HG03060 (cell line): ENCODE measurements around the gene BCKDK.
"Not testable (repeated sequence)": the region's sequence is repeated elsewhere in the genome, so short reads cannot be mapped to it uniquely, and the experiment has no call there.

Source experiments
- ATAC-seq: cut with Tn5 transposase; IDR thresholded peaks from one replicate; pipeline ENCODE4 v1.9.1; 2021; ENCODE audit warnings: low read depth, moderate number of reproducible peaks; ENCODE audit not compliant: unreplicated experiment

Gene BCKDK

DNA sequence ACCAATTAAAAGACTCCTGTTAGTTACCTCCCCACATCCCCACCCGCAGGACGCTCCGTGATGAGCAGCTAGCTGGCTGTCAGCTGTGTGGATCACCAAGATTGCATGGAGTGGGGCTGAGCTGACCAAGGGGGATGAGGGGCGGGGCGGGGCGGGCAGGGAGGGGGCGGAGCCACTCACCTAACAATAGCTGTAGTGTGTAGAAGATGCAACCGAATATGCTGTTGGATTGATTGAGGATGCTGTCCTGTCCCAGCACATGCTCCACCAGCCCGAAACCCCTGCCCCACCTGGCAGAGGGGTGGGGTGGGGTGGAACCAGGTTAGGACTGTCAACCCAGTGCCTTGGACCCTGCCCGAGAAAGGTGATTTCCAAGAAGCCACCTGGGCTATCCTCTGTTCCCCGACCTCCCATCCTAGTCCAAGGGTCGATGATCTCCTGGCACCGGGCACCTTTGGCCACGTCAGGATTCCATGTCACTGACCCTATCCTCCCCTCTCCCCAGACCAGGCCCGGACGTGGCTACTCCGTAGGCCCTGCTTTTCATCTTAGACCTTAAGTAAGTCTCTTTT is 15.0 kb upstream of the BCKDK start:
- ATAC-seq: no peak

DNA sequence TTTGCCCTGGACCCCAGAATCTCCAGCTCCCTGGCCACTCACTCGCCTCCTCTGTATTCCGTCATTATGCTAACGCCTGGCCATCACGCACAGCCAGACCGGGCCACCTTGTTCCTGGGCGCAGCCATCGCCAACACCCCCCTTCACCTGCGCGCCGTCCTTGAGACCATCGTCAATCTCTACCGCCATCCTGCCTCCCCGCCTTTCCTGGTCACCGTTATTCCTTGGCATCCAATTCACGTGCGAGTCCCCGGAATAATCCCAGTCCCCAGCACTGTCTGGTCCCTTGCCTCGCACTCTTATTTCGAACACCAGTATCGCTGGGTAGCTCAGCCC is 14.1 kb upstream of the BCKDK start:
- no peak for ATAC-seq

DNA sequence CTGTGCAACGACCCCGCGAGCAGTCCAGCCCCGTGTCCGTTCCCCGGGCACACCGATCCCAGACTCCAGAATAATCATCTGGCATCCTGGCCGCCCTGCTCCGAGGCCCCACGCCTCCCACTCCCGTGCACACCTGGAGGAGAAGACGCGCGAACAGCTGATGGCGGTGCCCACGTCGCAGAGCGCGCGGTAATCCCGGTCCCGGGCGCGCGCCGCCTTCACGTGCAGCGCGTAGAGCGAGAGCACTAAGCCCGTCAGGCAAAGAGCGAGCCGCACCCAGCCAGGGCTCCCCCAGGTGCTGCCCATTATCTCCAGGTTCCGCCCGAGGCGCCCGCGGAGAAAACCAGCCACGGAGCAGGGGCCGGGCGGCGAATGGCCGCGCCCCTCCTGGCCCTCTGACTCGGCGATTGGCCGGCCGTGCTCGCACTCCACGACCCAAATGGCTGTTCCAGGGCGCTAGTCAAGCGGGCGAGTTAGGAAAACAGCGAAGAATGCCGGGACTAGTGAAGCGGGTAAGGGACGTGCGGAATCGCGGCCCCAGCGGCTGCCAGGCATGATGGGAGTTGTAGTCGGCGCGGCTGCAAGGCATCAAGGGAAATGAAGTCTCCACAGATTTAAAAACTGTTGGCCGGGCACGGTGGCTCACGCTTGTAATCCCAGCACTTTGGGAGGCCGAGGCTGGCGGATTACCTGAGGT is 13.6 kb upstream of the BCKDK start, which contains the start of gene VKORC1:
VKORC1 (minus strand) TSS at position 374 of the 697 bp plus-strand sequence; CDS start at position 306, 68 bp downstream.
- peak; percentile 54 for ATAC-seq

DNA sequence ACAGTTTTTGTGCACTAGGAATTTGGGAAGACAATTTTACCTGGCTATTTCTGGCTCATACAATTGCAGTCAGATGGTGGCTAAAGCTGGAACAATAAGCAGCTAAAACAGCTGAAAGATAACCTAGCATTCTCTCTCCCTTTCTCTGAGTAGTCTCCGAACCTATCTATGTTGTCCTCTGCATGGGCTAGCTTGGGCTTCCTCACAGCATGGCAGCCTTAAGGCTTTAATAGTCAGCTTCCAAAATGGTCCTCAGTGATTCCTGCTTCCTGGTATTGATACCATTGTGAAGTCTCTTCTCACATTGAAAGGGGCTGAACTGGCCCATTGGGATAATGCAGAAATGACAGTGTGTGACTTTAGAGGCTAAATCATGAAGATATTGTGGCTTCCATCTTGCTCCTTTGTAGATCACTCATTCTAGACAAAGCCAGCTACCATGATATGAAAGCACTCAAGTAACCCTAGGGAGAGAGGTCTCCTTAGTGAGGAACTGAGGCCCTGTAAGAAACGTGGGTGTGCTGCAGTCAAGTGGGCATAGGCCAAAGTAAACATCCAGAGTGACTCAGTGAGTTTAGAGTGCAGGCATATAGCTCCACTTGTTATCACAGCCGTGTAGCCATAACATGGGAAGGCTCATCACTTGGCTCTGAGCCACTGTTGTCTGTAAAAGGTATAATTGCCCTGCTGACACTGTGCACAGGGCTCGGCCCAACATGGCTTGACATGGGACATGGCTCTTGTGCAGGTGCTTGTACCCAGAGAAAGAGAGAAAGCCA is 8.1 kb upstream of the BCKDK start:
- ATAC-seq: no peak

DNA sequence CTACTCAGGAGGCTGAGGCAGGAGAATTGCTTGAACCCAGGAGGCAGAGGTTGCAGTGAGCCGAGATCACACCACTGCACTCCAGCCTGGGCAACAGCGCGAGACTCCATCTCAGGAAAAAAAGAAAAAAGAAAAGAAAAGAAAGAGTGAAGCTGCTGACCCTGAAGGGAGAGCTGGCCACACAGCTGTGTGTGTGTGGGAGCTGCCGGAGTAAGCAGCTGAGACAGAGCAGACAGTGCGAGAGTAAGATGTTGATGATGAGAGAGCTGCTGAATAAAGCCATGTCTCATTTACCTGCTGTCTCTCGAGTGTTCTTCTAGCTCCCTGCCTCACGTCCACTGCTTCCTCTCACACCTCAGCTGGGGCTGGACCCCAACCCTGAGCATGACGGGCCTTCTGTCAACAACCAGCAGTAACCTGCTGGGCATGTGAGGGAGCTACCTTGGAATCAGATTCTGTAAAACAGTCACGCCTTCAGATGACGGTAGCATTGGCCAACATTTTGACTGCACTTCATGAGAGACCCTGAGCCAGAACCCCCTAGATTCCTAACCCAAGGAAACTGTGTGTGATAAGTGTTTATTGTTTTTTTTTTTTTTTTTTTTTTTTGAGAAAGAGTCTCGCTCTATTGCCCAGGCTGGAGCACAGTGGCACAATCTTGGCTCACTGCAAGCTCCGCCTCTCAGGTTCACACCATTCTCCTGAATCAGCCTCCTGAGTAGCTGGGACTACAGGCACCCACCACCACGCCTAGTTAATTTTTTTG is 7.1 kb upstream of the BCKDK start:
- ATAC-seq: not testable (repeated sequence)

DNA sequence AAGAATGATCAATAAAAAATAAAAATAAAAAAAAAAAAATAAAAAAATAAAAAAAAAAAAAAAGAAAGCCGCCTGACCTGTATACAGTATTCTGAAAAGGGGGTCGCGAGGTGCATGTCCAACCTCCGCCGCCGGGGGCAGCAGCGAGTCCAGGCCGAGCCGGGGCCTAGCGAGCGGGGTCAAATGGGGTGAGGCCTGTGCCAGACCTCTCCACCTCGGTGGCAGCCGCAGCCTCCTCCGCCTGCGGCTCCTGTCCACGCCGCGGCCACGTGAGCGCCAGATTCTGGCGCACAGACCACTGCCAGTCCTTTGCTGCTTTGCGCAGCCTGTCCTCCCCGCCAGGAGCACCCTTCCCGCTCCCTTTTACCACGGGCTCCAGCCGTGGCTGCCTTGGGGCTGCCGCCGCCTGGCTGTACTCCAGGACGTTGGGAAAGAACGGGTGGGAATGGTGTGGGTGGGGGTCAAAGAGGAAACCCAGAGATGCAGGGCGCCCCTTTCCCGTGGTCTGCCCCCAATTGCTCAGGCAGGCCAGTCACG is 2.4 kb upstream of the BCKDK start:
- no peak for ATAC-seq

DNA sequence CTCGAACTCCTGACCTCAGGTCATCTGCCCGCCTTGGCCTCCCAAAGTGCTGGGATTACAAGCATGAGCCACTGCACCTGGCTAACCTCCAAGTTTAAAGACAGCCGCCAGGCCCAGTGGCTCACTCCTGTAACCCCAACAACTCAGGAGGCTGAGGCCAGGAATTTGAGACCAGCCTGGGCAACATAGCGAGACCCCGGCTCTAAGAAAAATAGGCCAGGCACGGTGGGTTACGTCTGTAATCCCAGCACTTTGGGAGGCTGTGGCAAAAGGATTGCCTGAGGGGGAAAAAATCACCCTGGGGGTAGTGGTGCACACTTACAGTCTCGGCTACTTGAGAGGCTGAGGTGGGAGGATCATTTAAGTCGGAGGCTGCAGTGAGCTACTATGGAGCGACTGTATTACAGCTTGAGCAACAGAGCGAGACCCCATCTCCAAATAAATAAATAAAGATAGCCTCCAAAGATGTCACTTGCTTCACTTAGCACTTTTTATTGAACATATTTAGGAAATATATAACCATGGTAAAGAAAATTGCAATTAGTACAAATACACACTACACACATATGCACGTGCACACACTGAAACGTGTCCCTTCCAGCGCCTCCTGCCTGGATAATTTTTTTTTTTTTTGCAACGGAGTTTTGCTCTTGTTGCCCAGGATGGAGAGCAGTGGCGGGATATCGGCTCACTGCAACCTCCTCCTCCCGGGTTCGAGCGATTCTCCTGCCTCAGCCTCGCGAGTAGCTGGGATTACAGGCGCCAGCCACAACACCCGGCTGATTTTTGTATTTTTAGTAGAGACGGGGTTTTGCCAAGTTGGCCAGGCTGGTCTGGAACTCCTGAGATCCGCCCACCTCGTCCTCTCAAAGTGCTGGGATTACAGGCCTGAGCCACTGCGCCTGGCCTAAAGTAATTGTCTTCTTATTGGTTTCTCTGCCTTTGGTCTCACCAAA is 1.4 kb upstream of the BCKDK start:
- no peak for ATAC-seq

DNA sequence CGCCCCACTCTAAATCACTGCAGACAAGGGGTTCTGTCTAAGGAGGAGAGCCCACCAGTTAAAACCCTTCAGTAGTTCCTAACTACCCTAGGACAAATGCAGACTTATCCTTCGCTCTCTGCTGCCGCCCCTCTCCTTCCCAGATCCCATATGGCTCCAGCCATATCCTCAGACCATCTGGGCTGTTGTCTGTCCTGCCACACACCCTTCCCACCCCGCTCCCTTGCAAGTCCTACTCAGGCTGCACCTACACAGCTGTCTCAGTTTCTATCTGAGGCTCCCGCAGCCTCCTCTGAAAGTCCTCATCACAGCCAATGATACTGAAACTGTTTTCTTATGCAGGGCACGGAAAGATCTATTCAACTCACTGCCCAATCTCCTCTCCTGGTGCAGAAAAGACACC is 720 bp upstream of the BCKDK start:
- ATAC-seq: peak; percentile 42

DNA sequence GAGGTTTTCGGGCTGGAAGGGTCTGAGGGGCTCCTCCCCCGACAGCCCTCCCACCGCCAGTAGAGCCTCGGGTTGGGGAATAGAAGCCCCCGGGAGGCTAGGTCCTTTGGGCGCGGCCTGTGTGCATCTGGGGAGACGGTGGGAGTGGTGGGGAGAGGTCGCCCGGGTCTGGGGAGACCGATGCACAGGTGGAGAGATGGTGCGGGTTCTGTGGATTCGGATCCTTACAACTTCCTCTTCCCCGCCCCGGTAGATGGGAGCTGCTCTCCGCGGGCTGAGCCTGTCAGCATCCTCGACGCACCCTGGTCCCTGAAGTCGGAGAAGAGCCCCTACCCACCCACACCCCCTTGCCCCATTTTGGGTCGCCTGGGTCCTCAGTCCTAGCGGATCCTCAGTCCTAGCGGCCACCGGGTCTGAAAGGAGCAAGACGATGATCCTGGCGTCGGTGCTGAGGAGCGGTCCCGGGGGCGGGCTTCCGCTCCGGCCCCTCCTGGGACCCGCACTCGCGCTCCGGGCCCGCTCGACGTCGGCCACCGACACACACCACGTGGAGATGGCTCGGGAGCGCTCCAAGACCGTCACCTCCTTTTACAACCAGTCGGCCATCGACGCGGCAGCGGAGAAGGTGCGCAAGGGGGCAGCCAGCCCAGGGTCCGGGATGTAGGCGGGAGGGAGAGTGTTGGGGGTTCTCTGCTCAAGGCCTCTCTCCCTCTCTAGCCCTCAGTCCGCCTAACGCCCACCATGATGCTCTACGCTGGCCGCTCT is 790 bp downstream of the BCKDK start:
- no peak for ATAC-seq

DNA sequence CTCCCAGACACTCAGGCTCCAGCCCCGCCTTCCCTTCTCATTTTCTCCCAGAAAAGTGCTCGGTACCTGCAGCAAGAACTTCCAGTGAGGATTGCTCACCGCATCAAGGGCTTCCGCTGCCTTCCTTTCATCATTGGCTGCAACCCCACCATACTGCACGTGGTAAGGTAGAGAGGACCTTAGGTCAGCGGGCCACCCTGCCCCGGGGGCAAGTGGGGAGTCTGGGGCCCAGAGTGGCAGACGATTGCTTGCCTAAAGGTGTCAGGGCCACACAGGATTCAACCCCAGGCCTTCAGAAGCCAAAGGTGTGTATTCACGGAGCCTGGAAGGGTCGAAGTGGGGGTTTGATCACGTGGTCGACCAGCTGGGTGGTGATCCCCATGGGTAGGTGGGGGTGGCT is 1.4 kb downstream of the BCKDK start:
- ATAC-seq: no peak

DNA sequence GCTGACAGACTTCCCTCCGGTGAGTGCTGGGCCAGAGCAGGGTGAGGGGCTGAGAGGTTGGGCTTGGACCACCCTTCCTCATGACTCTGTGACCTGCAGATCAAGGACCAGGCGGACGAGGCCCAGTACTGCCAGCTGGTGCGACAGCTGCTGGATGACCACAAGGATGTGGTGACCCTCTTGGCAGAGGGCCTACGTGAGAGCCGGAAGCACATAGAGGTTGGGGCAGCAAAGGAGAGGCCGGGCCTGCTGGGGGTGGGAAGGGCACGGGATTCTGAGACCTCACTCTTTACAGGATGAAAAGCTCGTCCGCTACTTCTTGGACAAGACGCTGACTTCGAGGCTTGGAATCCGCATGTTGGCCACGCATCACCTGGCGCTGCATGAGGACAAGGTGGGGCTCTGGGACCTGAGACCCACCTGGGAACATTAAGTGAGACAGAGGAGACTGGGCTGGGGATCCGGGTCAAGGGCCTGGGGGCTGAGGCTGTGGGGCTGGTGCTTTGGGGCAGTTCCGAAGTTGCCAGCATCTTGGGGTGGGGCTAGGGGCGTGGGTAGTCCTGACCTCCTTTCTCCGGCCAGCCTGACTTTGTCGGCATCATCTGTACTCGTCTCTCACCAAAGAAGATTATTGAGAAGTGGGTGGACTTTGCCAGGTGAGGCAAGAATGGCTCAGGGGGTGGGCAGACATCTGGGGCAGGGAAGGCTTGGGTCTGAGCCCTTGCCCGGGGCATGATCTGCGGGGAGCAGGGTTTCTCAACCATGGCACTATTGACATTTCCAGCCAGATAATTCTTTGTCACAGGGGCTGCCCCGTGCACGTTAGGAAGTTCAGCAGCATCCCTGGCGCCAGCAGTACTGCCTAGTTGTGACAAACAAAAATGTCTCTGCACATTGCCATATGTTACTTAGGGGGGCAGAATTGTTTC is 2.2 kb downstream of the BCKDK start:
- ATAC-seq: no peak

DNA sequence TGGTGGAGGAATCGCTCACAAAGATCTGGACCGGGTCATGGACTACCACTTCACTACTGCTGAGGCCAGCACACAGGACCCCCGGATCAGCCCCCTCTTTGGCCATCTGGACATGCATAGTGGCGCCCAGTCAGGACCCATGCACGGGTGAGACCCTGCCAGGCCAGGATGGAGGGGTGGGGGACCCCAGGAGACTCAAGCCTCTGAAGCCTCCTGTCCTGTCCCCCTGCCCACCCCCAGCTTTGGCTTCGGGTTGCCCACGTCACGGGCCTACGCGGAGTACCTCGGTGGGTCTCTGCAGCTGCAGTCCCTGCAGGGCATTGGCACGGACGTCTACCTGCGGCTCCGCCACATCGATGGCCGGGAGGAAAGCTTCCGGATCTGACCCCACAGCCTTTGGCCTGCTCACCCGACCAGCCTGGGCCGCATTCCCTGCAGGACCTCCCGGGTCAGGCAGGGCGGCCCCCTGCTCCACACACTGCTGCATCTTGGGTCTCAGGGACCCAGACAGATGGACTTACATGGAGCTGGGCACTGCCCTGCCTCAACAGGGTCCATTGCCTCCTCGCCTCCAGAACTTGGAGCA is 3.8 kb downstream of the BCKDK start:
- no peak for ATAC-seq

DNA sequence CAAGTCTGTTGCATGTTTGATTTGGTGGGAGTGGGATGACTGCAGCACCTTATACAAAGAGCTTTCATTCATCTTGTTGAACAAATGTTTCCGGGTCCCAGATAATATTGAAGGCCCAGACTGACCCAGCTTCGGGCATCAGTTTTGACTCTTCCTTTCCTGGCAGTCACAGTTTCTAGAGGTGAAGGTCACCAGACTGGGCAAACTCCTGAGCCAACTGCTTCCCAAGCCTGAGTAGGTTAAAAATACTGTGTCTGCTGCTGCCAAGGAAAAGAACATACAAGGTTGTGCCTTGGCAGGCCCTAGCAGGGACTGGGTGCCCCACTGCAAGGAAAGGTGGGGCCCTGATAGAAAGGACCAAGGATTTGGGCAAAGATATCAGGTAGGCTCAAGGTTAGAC is 4.5 kb downstream of the BCKDK start:
- no peak for ATAC-seq

DNA sequence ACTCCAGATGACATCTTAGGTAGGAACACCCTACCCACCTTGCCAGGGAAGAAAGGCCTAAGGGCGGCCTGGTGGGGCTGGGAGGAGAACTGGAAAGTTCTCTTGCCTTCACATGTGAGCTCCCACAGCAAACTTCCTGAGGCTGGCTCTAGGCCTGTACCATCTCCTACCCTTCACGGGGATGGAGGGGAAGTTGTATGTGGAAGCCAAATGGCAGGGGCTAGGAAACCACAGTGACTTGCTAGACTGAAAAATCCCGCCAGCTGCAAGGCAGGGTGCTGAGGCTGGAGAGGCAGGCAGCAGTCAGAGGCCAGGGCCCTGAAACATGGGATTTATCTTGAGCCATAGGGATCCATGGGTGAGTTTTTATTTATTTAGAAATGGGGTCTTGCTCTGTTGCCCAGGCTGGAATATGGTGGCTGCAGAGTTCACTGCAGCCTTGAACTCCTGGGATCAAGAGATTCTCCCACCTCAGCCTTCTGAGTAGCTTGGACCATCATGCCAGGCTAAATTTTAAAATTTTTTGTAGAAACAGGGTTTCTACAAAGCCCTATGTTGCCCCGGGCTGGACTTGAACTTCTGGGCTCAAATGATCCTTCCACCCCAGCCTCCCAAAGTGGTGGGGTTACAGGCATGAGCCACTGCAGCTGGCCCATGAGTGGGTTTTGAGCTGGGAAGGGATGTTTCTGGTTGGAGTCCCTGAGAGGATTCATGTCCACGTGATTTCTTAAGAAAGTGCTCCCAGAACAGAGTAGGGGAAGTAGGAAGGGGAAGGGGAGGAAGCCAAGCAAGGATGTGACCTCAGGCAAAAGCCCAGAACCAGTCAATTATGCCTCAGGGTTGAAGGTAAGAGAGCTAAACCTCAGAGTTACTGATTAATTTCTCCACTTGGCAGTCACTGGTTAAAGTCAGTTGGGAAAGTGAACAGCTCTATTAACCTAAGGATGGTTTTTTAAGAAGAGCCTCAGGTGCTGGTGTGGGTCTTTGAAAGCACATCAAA is 5.2 kb downstream of the BCKDK start:
- no peak for ATAC-seq

DNA sequence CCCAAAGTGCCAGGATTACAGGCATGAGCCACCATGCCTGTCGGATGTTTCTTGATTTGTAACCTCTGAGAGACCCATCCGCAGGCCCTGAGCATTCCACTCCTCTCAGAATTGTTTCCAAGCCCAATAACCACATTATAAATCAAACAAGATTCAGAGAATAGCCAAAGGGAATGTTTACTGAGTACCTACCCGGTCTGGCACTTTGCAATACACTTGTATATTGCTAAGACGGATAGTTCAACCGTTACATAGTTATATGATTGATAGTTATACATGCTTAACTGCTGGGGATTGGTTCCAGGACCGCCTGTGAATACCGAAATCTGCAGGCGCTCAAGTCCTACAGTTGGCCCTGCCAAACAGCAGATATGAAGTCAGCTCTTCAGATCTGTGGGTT is 6.3 kb downstream of the BCKDK start:
- ATAC-seq: no peak
